Epithelial cell of esophagus (primary cell): ENCODE measurements around the gene PRPF39.

Source experiments
- DNase-seq: peaks from one replicate; pipeline ENCODE4 v3.0.0; 2010; ENCODE audit warnings: low read depth
- H3K4me3 ChIP-seq: 2 replicates; pipeline ENCODE4 v1.5.1; 2011; ENCODE audit warnings: mild to moderate bottlenecking, low read length, control low read depth
- TF ChIP-seq, protein P1 (sequence below): IDR thresholded peaks from 2 replicates; pipeline ENCODE4 v1.5.1; 2011; ENCODE audit warnings: low read depth, mild to moderate bottlenecking, low read length, control low read depth, inconsistent platforms; ENCODE audit not compliant: insufficient read depth; ENCODE audit errors: missing control alignments

PRPF39 gene, protein sequence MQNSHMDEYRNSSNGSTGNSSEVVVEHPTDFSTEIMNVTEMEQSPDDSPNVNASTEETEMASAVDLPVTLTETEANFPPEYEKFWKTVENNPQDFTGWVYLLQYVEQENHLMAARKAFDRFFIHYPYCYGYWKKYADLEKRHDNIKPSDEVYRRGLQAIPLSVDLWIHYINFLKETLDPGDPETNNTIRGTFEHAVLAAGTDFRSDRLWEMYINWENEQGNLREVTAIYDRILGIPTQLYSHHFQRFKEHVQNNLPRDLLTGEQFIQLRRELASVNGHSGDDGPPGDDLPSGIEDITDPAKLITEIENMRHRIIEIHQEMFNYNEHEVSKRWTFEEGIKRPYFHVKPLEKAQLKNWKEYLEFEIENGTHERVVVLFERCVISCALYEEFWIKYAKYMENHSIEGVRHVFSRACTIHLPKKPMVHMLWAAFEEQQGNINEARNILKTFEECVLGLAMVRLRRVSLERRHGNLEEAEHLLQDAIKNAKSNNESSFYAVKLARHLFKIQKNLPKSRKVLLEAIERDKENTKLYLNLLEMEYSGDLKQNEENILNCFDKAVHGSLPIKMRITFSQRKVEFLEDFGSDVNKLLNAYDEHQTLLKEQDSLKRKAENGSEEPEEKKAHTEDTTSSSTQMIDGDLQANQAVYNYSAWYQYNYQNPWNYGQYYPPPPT

DNA sequence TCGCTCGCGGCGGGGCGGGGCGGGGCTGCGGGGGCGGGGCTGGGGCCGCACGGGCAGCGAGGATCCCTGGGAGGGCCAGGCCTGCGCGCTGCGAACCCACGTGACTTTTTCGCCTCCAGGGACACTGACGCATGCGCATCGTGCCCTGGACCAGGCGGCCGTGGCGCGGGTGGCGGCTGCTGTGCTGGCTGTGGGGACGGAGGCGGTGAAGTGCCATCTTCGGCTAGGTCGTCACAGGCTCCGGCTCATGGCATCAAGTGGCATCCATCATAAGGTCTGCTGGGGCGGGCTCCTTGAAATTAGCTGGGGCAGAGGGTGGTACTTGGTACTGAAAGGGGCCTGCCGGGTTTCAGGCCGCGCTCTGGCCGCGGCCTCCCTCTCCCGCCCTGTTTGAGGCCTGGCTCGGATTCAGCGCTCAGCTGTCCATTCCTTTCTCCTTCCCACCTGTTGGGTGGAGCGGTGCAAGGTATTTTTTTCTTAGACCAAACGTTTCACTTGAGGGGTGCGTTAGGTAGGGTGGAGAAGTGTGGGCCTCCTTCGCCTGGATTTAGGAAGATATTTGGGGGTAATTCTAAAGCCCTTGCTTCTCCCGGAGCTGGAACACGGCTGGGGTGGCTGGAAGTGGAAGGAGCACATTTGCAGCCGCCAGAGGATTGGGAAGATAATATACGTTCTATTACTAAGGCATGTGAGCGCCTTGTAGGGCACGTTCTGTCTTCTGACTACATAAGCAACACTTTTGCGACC is at the start of gene PRPF39:
Gene PRPF39, plus strand, starts transcription at position 141 of the 747 bp plus-strand sequence. CDS start 11,124 bp downstream, outside the sequence.
- peak within 1 kb of the TSS; percentile 91 for H3K4me3 ChIP-seq
- DNase-seq, result peak; percentile 94
- TF ChIP-seq, protein P1, sequence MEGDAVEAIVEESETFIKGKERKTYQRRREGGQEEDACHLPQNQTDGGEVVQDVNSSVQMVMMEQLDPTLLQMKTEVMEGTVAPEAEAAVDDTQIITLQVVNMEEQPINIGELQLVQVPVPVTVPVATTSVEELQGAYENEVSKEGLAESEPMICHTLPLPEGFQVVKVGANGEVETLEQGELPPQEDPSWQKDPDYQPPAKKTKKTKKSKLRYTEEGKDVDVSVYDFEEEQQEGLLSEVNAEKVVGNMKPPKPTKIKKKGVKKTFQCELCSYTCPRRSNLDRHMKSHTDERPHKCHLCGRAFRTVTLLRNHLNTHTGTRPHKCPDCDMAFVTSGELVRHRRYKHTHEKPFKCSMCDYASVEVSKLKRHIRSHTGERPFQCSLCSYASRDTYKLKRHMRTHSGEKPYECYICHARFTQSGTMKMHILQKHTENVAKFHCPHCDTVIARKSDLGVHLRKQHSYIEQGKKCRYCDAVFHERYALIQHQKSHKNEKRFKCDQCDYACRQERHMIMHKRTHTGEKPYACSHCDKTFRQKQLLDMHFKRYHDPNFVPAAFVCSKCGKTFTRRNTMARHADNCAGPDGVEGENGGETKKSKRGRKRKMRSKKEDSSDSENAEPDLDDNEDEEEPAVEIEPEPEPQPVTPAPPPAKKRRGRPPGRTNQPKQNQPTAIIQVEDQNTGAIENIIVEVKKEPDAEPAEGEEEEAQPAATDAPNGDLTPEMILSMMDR, result no peak

DNA sequence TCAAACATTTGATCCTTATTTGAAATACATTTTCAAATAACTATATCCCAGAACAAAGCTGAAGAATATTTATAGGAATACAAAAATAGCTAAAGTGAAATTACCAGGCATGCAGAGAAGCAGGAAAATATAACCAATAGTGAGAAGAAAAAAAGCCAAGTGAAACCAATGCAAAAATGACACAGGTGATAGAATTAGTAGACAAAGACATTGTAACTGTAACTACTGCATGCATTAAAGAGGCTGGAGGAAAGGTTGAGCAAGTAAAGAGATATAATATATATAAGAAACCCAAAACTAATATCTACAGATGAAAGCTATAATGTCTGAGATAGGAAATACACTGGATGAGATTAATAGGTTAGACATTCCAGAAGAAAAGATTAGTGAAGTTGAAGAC is 49.2 kb upstream of the PRPF39 start:
- no peak for DNase-seq
- no peak overlapping the region for H3K4me3 ChIP-seq
- TF ChIP-seq, protein P1, result no peak

DNA sequence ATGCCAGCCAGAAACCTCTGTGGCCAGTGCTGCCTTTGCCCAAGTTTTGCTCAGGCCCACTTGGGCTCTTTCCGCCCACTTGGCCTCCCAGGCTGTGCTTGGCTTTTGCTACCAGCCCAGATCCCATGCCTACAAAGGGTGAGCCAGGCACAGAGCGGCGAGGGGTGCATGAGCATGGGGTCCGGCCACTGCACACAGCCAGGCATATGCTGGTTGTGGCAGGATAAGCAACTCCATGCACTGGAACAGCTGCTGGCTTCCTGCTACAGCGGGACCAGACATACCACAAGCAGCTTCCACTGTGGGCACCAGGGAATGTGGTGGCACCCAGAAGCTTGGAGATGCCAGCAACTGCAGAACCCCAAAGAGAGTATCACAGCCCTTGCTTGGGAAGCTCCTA is 45.7 kb upstream of the PRPF39 start:
- no peak for DNase-seq
- TF ChIP-seq, protein P1, result no peak
- H3K4me3 ChIP-seq, result no peak overlapping the region

DNA sequence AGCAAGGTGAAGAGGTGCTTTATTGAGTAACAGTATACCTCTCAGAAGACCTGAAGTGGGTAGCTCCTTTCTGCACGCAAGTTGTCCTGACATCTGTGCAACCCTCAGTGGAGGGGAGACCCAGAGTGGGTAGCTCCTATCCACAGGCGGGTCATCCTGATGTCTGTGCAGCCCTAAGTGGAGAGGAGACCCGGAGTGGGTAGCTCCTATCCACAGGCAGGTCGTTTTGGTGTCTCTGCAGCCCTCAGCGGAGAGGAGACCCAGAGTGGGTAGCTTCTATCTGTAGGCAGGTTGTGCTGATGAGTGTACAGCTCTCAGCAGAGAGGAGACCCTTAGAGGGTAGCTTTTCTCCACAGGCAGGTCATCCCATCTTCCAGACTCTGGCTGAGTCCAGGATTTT is 45.1 kb upstream of the PRPF39 start:
- H3K4me3 ChIP-seq, result no peak overlapping the region
- TF ChIP-seq, protein P1, result no peak
- no peak for DNase-seq

DNA sequence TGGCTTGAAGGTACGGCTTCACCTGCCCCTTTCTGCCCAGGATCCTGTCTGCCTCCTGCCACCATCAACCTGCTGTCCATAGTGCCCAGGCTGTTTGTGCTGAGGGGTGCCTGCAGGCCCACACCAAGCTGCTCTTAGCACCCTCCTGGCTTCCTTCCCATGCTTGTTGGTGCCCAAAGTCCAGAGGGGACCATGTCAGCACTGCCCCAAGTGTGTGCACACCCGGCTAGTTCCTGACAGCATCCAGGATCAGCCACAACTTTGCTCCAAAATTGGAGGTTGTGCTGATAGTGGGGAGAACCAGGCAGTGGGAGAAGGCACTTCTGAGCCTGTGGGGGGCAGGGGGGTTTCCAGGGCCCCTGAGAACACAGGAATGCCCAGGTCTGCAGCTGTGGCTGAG is 44.5 kb upstream of the PRPF39 start:
- TF ChIP-seq, protein P1, result no peak
- no peak overlapping the region for H3K4me3 ChIP-seq

DNA sequence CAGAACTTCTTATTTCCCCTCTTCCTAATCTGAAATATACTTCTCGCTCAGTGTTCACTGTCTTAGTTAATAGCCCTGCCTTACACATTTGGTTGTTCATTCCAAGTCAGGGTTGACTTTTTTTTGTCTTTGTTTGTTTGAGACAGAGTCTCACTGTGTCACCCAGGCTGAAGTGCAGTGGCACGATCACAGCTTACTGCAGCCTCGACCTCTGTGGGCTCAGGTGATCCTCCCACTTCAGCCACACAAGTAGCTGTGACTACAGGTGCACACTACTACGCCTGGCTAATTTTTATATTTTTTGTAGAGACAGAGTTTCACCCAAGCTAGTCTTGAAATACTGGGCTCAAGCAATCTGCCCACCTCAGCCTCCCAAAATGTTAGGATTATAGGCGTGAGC is 42.3 kb upstream of the PRPF39 start:
- DNase-seq, result no peak
- TF ChIP-seq, protein P1, result no peak

More for the DNA sequence above, 44.5 kb upstream of the PRPF39 start:
- no peak for DNase-seq

More for the DNA sequence above, 42.3 kb upstream of the PRPF39 start:
- no peak overlapping the region for H3K4me3 ChIP-seq
